ENCODE results near the gene FILIP1L.
A peak's percentile ranks its signal among the peaks of the same experiment; 100 is the strongest.

The FILIP1L gene

GRCh38 chr3:99879275-99879674, 235.0 kb downstream of the FILIP1L start:
- TF ChIP-seq, protein P1, sequence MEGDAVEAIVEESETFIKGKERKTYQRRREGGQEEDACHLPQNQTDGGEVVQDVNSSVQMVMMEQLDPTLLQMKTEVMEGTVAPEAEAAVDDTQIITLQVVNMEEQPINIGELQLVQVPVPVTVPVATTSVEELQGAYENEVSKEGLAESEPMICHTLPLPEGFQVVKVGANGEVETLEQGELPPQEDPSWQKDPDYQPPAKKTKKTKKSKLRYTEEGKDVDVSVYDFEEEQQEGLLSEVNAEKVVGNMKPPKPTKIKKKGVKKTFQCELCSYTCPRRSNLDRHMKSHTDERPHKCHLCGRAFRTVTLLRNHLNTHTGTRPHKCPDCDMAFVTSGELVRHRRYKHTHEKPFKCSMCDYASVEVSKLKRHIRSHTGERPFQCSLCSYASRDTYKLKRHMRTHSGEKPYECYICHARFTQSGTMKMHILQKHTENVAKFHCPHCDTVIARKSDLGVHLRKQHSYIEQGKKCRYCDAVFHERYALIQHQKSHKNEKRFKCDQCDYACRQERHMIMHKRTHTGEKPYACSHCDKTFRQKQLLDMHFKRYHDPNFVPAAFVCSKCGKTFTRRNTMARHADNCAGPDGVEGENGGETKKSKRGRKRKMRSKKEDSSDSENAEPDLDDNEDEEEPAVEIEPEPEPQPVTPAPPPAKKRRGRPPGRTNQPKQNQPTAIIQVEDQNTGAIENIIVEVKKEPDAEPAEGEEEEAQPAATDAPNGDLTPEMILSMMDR (conservative IDR thresholded peaks at IDR 0.05; ENCODE audit: low read depth, low read length), result no peak
- H3K79me2 ChIP-seq (ENCODE audit: insufficient read depth, low read depth), result peaks cover 18% of the 10 kb centered on the region; the same call in 1 of the 2 replicates
- no peak overlapping the region for H3K9ac ChIP-seq
- no peak overlapping the region for H3K27ac ChIP-seq
- H2AFZ ChIP-seq (ENCODE audit: low read depth), result no peak overlapping the region
- no peaks in the 10 kb centered on the region for H3K36me3 ChIP-seq (ENCODE audit: insufficient read depth)
- no peak overlapping the region for H3K4me3 ChIP-seq (IDR thresholded peaks at IDR 0.05; ENCODE audit: insufficient read depth, low read depth, low read length)
- peak overlapping the region; percentile 15; the same call in 1 of the 2 replicates for H3K4me2 ChIP-seq
- H3K4me1 ChIP-seq (ENCODE audit: low read depth, poor library complexity, severe bottlenecking), result peaks cover 39% of the 10 kb centered on the region
- no peaks in the 10 kb centered on the region for H4K20me1 ChIP-seq (ENCODE audit: insufficient read depth)
- no peaks in the 10 kb centered on the region for H3K27me3 ChIP-seq (ENCODE audit: insufficient read depth, low read depth)

GRCh38 chr3:99878005-99878404, 236.3 kb downstream of the FILIP1L start:
- H3K9ac ChIP-seq, result no peak overlapping the region
- H3K4me2 ChIP-seq, result peak overlapping the region; percentile 29; the same call in 1 of the 2 replicates
- H3K4me3 ChIP-seq (IDR thresholded peaks at IDR 0.05; ENCODE audit: insufficient read depth, low read depth, low read length), result no peak overlapping the region
- H3K27ac ChIP-seq, result no peak overlapping the region
- no peaks in the 10 kb centered on the region for H3K27me3 ChIP-seq (ENCODE audit: insufficient read depth, low read depth)
- H2AFZ ChIP-seq (ENCODE audit: low read depth), result no peak overlapping the region
- TF ChIP-seq, protein P1 (conservative IDR thresholded peaks at IDR 0.05; ENCODE audit: low read depth, low read length), result no peak
- peaks cover 52% of the 10 kb centered on the region for H3K4me1 ChIP-seq (ENCODE audit: low read depth, poor library complexity, severe bottlenecking)
- H3K79me2 ChIP-seq (ENCODE audit: insufficient read depth, low read depth), result peaks cover 21% of the 10 kb centered on the region; the same call in 1 of the 2 replicates
- H3K36me3 ChIP-seq (ENCODE audit: insufficient read depth), result no peaks in the 10 kb centered on the region
- H4K20me1 ChIP-seq (ENCODE audit: insufficient read depth), result no peaks in the 10 kb centered on the region

- no peak overlapping the region for H2AFZ ChIP-seq (ENCODE audit: low read depth)
- no peaks in the 10 kb centered on the region for H3K36me3 ChIP-seq (ENCODE audit: insufficient read depth)
- TF ChIP-seq, protein P1 (conservative IDR thresholded peaks at IDR 0.05; ENCODE audit: low read depth, low read length), result no peak
- H3K4me2 ChIP-seq, result peak overlapping the region; percentile 29; the same call in 1 of the 2 replicates
- no peak overlapping the region for H3K27ac ChIP-seq
- peaks cover 61% of the 10 kb centered on the region for H3K4me1 ChIP-seq (ENCODE audit: low read depth, poor library complexity, severe bottlenecking)
- H3K79me2 ChIP-seq (ENCODE audit: insufficient read depth, low read depth), result peaks cover 21% of the 10 kb centered on the region; the same call in 1 of the 2 replicates
- H3K27me3 ChIP-seq (ENCODE audit: insufficient read depth, low read depth), result no peaks in the 10 kb centered on the region
- H4K20me1 ChIP-seq (ENCODE audit: insufficient read depth), result no peaks in the 10 kb centered on the region
- H3K9ac ChIP-seq, result no peak overlapping the region
- no peak overlapping the region for H3K4me3 ChIP-seq (IDR thresholded peaks at IDR 0.05; ENCODE audit: insufficient read depth, low read depth, low read length)
Measured at GRCh38 chr3:99877031-99877579, 237.2 kb downstream of the FILIP1L start.

DNA sequence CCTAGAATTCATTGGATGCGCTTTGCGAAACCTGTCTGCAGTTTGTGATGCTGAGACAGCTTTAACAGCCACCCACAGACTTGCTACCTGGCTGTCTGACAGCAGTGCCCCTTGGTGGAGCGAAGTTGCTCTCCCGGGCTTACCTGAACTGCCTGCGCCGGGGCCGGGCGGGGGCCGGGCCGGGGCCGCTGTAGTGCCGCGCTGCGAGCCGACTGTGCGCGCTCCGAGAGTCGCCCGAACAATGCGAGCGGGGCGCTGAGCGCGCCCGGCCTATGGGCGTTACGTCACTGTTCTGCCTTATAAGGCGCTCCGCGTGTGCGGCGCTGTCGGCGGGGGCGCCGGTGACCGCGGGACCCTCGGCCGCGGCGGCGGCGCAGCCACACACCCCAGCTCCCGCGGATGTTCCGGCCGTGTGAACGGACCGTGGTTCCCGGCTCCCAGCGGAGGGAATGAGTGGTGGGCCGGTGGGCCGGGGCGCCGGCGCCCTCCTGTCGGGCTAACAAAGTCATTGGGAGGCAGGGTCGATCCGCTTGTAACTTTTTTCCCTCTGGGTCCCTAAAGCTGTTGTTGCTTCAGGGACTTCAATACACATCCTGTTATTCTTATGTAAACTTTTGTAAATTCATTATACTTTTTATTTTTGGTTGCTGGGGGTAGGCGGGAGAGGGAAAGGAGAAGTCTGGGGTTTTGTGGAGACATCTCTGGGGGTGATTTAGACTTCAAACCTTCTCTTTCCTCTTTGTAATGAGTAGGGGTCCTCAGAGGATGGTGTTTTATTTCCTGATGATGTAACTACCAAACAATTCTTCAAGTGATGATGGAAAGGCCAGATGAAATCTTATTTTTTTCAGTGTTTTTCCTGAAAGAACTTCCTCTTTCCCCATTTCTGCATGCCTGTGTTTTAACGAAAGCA, 238.1 kb downstream of the FILIP1L start:
- H3K4me1 ChIP-seq (ENCODE audit: low read depth, poor library complexity, severe bottlenecking), result peaks cover 70% of the 10 kb centered on the region
- no peak overlapping the region for H3K4me2 ChIP-seq
- H3K79me2 ChIP-seq (ENCODE audit: insufficient read depth, low read depth), result peaks cover 24% of the 10 kb centered on the region
- no peak overlapping the region for H3K9ac ChIP-seq
- H3K4me3 ChIP-seq (IDR thresholded peaks at IDR 0.05; ENCODE audit: insufficient read depth, low read depth, low read length), result no peak overlapping the region
- no peak overlapping the region for H3K27ac ChIP-seq
- H3K36me3 ChIP-seq (ENCODE audit: insufficient read depth), result no peaks in the 10 kb centered on the region
- TF ChIP-seq, protein P1 (conservative IDR thresholded peaks at IDR 0.05; ENCODE audit: low read depth, low read length), result no peak
- no peak overlapping the region for H2AFZ ChIP-seq (ENCODE audit: low read depth)
- H4K20me1 ChIP-seq (ENCODE audit: insufficient read depth), result no peaks in the 10 kb centered on the region
- H3K27me3 ChIP-seq (ENCODE audit: insufficient read depth, low read depth), result no peaks in the 10 kb centered on the region
